Stimulated activated CD4-positive, alpha-beta T cell treated with anti-CD3 and anti-CD28 coated beads, Interleukin-15, amount 100 ng/mL, for 48 hours (primary cell): ENCODE data around the gene SYNGR4.
A peak's percentile ranks its signal among the peaks of the same experiment; 100 is the strongest.
"Not testable (repeated sequence)": the region's sequence is repeated elsewhere in the genome, so short reads cannot be mapped to it uniquely, and the experiment has no call there.

Source experiments
- DNase-seq, 2 donors: peaks; one replicate each; pipeline ENCODE4 v3.0.0-alpha.2; 2020; ENCODE audit warnings: low read depth in 2 of 2

Gene SYNGR4, protein sequence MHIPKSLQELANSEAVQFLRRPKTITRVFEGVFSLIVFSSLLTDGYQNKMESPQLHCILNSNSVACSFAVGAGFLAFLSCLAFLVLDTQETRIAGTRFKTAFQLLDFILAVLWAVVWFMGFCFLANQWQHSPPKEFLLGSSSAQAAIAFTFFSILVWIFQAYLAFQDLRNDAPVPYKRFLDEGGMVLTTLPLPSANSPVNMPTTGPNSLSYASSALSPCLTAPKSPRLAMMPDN

DNA sequence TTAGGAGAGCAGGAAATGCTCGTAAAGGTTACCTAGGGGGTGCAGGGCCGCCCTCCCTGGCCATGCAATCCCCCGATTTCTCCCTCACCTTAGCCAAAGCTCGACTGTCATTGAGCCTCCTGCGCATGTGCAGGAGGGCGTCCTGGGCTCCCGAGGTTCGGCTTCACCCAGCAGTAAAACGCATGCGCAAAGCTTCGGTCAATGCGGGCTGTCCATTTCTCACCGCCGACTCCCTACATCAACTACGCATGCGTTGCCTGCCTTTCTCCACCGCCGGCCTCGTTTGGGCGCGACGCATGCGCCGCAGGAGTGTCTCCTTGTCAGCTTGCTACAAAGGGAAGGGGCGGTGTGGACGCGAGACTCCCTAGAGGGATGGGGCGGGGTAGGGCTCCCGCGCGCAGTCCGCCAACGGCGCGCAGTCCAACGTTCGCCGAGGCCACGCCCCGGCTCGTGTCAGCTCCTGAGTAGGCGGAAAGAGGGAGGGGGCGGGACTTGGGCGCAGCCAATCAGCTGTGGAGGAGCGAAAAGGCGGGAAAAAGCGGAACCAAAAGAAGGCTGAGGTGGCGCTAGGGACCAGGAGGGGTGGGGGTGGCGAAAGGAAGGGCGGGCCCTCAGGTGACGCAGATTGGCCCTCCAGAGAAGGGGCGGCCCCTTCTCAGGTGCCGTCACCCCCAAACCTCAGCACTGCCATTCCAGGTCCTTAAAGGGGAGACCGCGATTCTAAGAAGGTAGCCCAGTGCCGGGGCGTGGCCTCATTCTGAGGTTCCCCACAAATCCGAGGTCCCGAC, at the start of gene SYNGR4, which contains the start of gene TMEM143:
SYNGR4 (plus strand) TSS at position 558 of the 788 bp plus-strand sequence. CDS start 1,476 bp downstream, outside the sequence.
TMEM143 (minus strand) TSS at position 131 of the 788 bp plus-strand sequence; CDS start at position 111, 20 bp downstream.
- DNase-seq = peak; percentile 96 to 98

- DNase-seq = no peak
These were observed 48.5 kb upstream of the SYNGR4 start for GRCh38 chr19:48315712-48316111.

GRCh38 chr19:48317708-48317960, 46.5 kb upstream of the SYNGR4 start:
- DNase-seq = not testable (repeated sequence)

DNA sequence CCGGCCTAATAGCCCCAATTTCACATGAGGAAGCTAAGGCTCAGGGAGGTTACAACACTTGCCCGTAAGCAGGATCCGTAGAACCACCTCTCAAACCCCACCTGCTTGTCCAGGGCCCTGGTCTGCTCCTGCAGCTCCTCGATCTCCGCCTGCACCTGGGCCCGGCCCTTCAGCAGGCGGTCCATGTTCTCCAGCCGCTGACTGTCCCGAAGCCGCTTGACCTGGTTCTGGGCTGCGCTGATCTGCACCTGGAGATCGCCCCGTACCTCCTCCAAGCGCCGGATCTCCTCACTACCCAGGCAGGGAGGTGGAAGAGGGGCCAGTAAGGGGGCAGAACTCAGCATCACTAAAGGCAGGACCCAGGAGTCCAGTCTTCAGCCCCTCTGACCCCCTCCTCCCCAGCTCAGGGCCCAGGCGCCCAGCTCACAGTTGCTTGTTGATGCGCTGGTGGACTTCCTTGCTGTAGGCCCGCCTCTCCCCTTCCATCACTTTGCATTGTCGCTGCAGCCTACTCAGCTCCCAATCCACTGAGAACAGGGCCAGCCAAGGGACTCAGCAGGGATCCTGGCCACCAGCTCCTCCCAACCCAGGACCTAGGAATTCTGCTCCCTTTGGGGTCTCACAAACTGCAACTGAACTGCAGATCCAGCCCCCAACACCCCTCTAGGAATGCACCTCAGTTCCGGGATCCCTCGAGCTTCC, 45.7 kb upstream of the SYNGR4 start:
- DNase-seq = no peak

DNA sequence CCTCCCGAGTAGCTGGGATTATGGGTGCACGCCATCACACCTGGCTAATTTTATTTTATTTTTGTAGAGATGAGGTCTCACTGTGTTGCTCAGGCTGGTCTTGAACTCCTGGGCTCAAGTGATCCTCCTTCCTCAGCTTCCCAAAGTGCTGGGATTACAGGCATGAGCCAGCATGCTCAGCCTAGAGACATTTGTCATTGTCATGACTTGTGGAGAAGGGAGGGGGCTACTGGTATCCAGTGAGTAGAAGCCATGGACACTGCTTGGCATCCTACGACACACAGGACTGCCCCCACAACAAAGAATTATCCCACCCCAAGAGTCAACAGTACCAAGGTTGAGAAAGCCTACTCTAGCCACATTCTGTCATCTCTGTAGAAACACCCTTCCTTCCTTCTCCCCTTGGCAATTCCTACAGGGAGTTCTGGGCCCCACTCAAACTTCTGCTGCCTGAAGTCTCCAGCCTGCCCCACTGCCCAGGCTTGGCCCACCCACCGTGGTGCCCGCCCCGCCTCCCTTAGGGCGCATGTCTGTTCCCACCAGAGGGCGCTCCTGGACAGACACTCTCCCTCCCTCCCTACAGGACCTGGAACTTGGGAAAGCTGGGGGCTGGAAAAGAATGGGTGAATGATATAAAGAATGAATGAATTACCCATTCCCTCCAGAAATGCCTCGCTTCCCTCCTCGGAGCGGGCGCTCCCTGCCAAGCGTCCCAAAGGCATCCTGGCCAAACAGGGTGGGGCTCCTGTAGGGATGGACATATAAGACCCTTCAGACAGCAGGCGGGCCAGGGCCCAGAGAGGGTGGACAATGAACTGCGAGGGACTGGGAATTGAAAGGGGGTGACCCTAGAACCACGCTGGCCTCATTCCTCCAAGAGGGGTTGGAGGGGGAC, 44.3 kb upstream of the SYNGR4 start:
- peak in 1 of 2 donors; percentile 74 for DNase-seq

- peak; percentile 96 to 98 for DNase-seq
These were observed 42.9 kb upstream of the SYNGR4 start for GRCh38 chr19:48321372-48321621.

DNA sequence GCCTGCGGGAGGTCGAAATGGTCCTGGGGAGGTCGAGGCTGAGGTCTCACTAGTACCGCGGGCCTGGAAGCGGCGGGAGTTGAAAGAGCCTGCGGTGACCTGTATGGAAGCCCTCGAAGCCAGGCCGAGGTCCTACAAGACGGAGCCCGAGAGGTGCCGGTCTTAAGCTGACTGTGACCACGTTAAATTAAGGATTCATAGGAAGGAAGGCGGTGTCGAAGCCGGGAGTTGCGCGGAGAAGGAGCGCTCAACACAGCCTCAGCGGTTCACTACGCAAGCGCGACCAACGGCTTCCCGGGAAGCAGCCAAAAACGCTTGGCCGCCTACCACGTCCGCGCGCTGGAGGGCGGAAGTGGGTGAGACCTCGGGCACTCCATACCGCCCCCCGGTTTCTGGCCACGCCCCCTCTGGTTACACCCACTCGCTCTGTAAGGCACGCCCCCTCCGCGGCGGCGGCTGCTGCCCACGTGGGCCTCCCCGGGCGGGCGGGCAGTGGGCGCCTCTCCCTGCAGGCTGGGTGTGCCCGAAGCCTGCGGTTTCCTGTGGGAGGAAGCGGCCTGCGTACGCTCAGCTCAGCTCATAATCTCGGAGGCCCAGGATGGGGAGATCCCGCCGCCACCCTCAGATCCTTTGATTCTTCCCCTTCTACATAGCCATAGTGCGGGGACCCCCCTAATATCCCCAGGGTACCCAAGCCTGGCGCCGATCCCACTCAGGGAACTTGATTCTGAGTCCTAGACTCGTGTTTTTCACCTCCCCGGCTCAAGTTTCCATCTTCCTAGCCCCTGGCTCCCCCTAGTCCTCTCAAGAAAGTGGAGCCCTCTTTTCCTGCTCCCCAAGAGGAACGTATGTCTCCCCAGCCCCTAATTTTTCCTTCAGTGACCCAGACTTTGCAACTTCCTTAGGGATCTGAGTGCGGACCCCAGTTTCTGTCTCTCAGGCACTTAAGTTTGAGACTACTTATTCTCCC, 42.3 kb upstream of the SYNGR4 start:
- peak; percentile 95 to 98 for DNase-seq

DNA sequence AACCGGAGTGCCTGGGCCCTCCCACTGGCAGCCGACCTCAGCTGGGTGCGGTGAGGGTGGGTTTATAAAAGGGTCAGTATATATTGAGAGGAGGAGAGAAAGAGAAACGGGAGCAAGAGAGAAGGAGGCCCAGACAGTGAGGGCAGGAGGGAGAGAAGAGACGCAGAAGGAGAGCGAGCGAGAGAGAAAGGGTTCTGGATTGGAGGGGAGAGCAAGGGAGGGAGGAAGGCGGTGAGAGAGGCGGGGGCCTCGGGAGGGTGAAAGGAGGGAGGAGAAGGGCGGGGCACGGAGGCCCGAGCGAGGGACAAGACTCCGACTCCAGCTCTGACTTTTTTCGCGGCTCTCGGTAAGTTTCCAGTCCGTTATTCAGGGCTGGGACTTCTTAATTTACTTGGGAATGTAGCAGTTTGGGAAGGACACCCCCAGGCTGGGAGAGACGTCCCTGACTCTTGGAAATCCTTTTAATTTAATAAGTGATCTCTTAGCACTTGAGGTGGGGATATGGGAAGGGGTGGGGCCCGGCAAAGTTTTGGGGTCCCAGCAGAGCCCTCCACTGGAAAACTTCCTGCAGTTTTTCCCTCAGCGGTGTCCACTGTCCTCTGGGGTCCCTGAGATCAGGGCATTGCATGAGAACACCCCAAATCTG, 38.8 kb upstream of the SYNGR4 start, which contains the start of gene EMP3:
EMP3 (plus strand) TSS at position 288 of the 646 bp plus-strand sequence. CDS start 1,293 bp downstream, outside the sequence.
- peak; percentile 73 to 84 for DNase-seq

GRCh38 chr19:48329167-48329891, 34.8 kb upstream of the SYNGR4 start:
- DNase-seq = no peak

GRCh38 chr19:48330012-48330681, 34.0 kb upstream of the SYNGR4 start:
- peak; percentile 75 for DNase-seq

DNA sequence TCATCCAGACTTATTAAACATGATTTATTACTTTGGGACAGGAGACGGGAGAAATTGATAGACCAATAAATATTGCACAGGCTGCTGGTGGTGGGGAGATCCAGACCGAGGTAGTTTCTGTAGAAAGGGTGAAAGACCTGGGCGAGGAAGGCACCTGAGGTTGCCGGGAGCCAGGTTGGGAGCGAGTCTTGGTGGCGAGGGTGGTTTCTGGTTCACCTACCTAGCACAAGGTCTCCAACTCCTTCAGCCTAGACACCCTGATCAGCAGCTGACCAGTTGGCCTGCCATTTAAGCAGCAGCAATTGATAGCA, 31.9 kb upstream of the SYNGR4 start:
- no peak for DNase-seq

- peak; percentile 90 to 92 for DNase-seq
These were observed 31.3 kb upstream of the SYNGR4 start for GRCh38 chr19:48332662-48333466.

- DNase-seq = peak; percentile 87 to 92
These were observed 30.4 kb upstream of the SYNGR4 start for GRCh38 chr19:48333467-48334384.

DNA sequence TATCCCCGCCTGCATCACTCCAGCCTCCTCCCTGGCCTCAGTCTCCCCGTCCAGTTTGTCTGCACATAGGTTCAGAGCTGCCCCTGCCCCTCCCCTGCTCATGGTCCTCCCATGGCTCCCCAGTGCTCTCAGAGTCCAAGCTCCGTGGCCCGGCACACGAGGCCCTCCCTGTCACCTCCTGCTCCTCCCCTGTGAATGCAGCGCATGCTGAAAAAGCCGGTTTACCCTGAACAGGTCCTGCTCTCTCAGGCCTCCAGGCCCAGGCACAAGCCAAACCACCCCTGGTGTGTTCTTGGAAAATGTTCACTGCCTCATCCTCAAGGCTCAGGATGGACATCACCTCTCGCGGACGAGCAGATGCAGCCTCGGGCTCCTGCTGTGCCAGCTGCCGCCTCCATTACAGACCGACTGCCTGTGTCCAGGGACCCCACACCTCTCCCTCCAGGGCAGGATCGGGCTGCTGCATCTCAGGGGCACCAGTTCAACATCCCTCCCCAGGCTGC, 25.9 kb upstream of the SYNGR4 start:
- no peak for DNase-seq

GRCh38 chr19:48338802-48339503, 25.2 kb upstream of the SYNGR4 start:
- no peak for DNase-seq

DNA sequence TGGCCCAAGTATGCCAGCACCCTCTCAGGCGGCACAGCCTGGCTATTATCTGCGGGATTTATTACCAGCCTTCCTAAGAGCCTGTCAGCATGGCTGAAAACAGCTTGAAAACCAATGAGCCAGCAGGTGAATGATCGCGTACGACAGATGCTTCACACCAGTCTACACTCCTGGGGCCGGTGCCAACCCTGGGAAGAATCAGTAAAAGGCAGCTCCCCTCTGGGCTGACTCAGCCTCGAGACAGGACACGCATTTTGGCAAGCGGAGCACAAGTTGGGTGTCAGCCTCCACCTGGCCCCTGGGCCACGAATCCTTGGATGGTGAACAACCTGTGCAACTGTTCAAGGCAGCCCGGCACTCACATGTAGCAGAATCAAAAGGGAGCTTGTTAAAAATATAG, 23.2 kb upstream of the SYNGR4 start:
- no peak for DNase-seq
